Measurements from ENCODE around the gene COBL. TPM values are rescaled to one million over a fixed set of nuclear protein-coding genes. Genes with fewer than 3 reads are reported as not detected.

Gene COBL
- total and polyA plus RNA-seq, 2 donors (not counting 3 experiments of a cell fraction or from before 2014, with no cell fraction given) = 0.11 TPM; not detected in 1

GRCh38 chr7:51229106-51229537 is 87.5 kb downstream of the COBL start:
- no peak overlapping the region for H3K27ac ChIP-seq (ENCODE audit: insufficient read depth, low read depth, low read length)
- POLR2A ChIA-PET = interaction anchor here (0.7 kb wide), 1 partner anchor 575 kb away, joined by 3 read pairs; no protein-coding TSS in a partner anchor
- BruUV-seq (replicated peaks) = no TSS peak
- no peaks in the 10 kb centered on the region for H3K36me3 ChIP-seq (ENCODE audit: control insufficient read depth in 2 of 2, extremely low read depth in 1 of 2, insufficient read depth in 2 of 2, low read length in 2 of 2)
- no peaks in the 10 kb centered on the region for H3K27me3 ChIP-seq (ENCODE audit: control insufficient read depth in 2 of 2, insufficient read depth in 2 of 2, low read length in 2 of 2)
- H3K9me1 ChIP-seq (replicated peaks; ENCODE audit: control insufficient read depth, extremely low read depth, insufficient read depth, low read length) = no peaks in the 10 kb centered on the region
- FAIRE-seq (no peak), DNase-seq (ENCODE audit: low read depth, low spot score) (no peak)
- H3K4me1 ChIP-seq (ENCODE audit: control insufficient read depth, extremely low read depth, insufficient read depth, low read length) = no peaks in the 10 kb centered on the region
- no peak overlapping the region for H2AFZ ChIP-seq (ENCODE audit: low read depth, low read length)
- dilution Hi-C loops (cut with MboI; ENCODE audit: extremely low pct_ligation_motif_present, low sequenced_read_pairs) (no loop called here), intact Hi-C loops (cut with micrococcal nuclease) (no loop called here)
- H3K9ac ChIP-seq (replicated peaks; ENCODE audit: extremely low read depth, insufficient read depth, low read length) = no peak overlapping the region
- H3K4me3 ChIP-seq (replicated peaks in 1 of 3; ENCODE audit: insufficient read depth in 1 of 3, low read depth in 1 of 3, low read length in 3 of 3) = no peak overlapping the region
- no peak overlapping the region for H3K4me2 ChIP-seq (ENCODE audit: insufficient read depth, low read length)
- CTCF ChIA-PET = no interaction called here
- H3K79me2 ChIP-seq (ENCODE audit: control insufficient read depth, insufficient read depth, low read length) = no peaks in the 10 kb centered on the region
- H3K9me3 ChIP-seq (replicated peaks; ENCODE audit: control insufficient read depth, insufficient read depth, low read length) = no peaks in the 10 kb centered on the region
- H4K20me1 ChIP-seq (replicated peaks; ENCODE audit: control insufficient read depth, extremely low read depth, insufficient read depth, low read length) = no peaks in the 10 kb centered on the region
- TF ChIP-seq GATA2 (IDR thresholded peaks at IDR 0.05; ENCODE audit: insufficient read depth, insufficient read length, low read depth, low read length) (no peak), MAX (IDR thresholded peaks at IDR 0.05; ENCODE audit: insufficient read depth, insufficient read length) (no peak), POLR2A (IDR thresholded peaks at IDR 0.05; ENCODE audit: low read depth, low read length) (no peak), POLR2AphosphoS5 (IDR thresholded peaks at IDR 0.05; ENCODE audit: insufficient read depth, low read depth, low read length) (no peak), MYC (IDR thresholded peaks at IDR 0.05; ENCODE audit: low read depth, low read length) (no peak), EZH2 (IDR thresholded peaks at IDR 0.05; ENCODE audit: borderline replicate concordance, low read depth, low read length, severe bottlenecking) (no peak), FOS (IDR thresholded peaks at IDR 0.05; ENCODE audit: borderline replicate concordance, insufficient read depth, low read length) (no peak), JUN (IDR thresholded peaks at IDR 0.05; ENCODE audit: borderline replicate concordance, insufficient read depth, insufficient read length, low read depth) (no peak), CTCF (IDR thresholded peaks at IDR 0.05; ENCODE audit: extremely low read depth in 1 of 2, insufficient read depth in 1 of 2, low read depth in 1 of 2, low read length in 2 of 2) (no peak)
